ENCODE data around the gene NDP.

The NDP gene

GRCh38 chrX:43998374-43998773 lies 25.2 kb upstream of the NDP start:
- no peak for TF ChIP-seq CTCF (conservative IDR thresholded peaks at IDR 0.05; ENCODE audit: low read depth)
- H3K27ac ChIP-seq: no peak overlapping the region
- POLR2A ChIA-PET (ENCODE audit: low non-redundant PET): no interaction called here
- CTCF ChIA-PET: interaction anchor here (0.7 kb wide), 1 partner anchor 9 kb away, joined by 3 read pairs; no protein-coding TSS in a partner anchor
- peak; percentile 1 for DNase-seq (ENCODE audit: low spot score)

- no peak for DNase-seq (ENCODE audit: low spot score)
- no peak for TF ChIP-seq CTCF (conservative IDR thresholded peaks at IDR 0.05; ENCODE audit: low read depth)
- POLR2A ChIA-PET (ENCODE audit: low non-redundant PET): no interaction called here
- CTCF ChIA-PET: interaction anchor here (0.7 kb wide), 1 partner anchor 374 kb away, joined by 3 read pairs; no protein-coding TSS in a partner anchor
- no peak overlapping the region for H3K27ac ChIP-seq
These were observed 23.3 kb upstream of the NDP start for GRCh38 chrX:43996491-43996890.

- H3K27ac ChIP-seq: no peak overlapping the region
- TF ChIP-seq CTCF (conservative IDR thresholded peaks at IDR 0.05; ENCODE audit: low read depth): no peak
- POLR2A ChIA-PET (ENCODE audit: low non-redundant PET): no interaction called here
- DNase-seq (ENCODE audit: low spot score): no peak
- CTCF ChIA-PET: no interaction called here
These were observed 12.9 kb upstream of the NDP start for GRCh38 chrX:43986083-43986482.

- TF ChIP-seq CTCF (conservative IDR thresholded peaks at IDR 0.05; ENCODE audit: low read depth): no peak
- ChIA-PET CTCF (no interaction called here), POLR2A (ENCODE audit: low non-redundant PET) (no interaction called here)
- no peak for DNase-seq (ENCODE audit: low spot score)
- no peak overlapping the region for H3K27ac ChIP-seq
These were observed 12.3 kb upstream of the NDP start for GRCh38 chrX:43985511-43985910.

- no peak for DNase-seq (ENCODE audit: low spot score)
- no peak overlapping the region for H3K27ac ChIP-seq
- TF ChIP-seq CTCF (conservative IDR thresholded peaks at IDR 0.05; ENCODE audit: low read depth): no peak
- CTCF ChIA-PET: interaction anchor here (1.2 kb wide), 1 partner anchor 19 kb away, joined by 3 read pairs; no protein-coding TSS in a partner anchor
- POLR2A ChIA-PET (ENCODE audit: low non-redundant PET): no interaction called here
These were observed 5.0 kb upstream of the NDP start for GRCh38 chrX:43978226-43978625.

GRCh38 chrX:43976205-43976604 lies 3.0 kb upstream of the NDP start:
- no peak for TF ChIP-seq CTCF (conservative IDR thresholded peaks at IDR 0.05; ENCODE audit: low read depth)
- DNase-seq (ENCODE audit: low spot score): no peak
- no peak overlapping the region for H3K27ac ChIP-seq
- CTCF ChIA-PET: no interaction called here
- POLR2A ChIA-PET (ENCODE audit: low non-redundant PET): no interaction called here

- ChIA-PET CTCF (no interaction called here), POLR2A (ENCODE audit: low non-redundant PET) (no interaction called here)
- no peak overlapping the region for H3K27ac ChIP-seq
- DNase-seq (ENCODE audit: low spot score): no peak
- no peak for TF ChIP-seq CTCF (conservative IDR thresholded peaks at IDR 0.05; ENCODE audit: low read depth)
These were observed 2.6 kb upstream of the NDP start for GRCh38 chrX:43975796-43976195.

Data from RWPE1 (cell line).